ENCODE results near the gene WASF2. TPM values are rescaled to one million over a fixed set of nuclear protein-coding genes. Genes with fewer than 3 reads are reported as not detected.

Gene WASF2
- total RNA-seq, 4 donors from 2014 or later: 74.7 to 107 (median 79.8) TPM

DNA sequence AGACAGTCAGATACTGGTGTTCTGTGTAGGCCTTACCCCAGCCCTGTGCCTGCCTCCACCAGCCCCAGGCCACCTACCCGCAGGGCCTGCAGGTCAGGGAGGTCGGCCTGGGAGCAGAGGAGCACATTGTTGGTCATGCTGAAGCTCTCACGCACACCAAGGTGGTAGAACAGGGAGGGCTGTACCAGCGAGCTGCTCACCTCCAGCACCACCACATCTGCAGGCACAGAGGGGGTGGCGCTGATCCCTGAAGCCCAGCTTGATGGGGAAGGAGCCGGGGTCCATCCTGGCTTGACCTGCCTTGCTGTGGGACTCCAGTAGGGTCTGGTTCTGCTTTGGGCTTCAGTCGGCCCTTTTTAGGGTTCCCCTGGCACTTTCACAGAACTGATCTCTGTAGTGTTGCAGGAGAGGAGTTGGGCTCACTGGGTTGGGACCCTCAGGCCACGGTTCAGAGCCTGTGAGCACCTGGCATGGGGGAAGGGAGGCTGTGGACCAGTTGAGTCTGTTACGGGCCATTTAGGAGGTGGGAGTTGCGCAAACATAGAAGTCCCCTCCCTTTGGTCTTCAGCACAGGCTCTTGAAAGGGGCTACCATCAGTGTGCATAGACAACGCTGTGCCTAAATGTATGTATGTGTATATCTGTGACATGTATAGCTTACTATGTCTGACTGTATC lies 125.1 kb downstream of the WASF2 start:
- Histone ChIP-seq H3K27me3 (no peaks in the 10 kb centered on the region), H3K27ac (peak overlapping the region; percentile 94 to 99 (median 98)), H3K9me3 (no peaks in the 10 kb centered on the region), H3K4me3 (peak overlapping the region; percentile 69 to 91), H3K36me3 (peaks cover 0 to 50% of the 10 kb centered on the region in 2 donors), H3K4me1 (peaks cover 9 to 70% (median 19%) of the 10 kb centered on the region in 3 donors)
- no peak for ATAC-seq
- WGBS, 2 donors (ENCODE audit: low coverage in 1 of 2): no CpG with 5 or more reads among the region's 11 CpGs
- TF ChIP-seq POLR2AphosphoS5 (IDR thresholded peaks at IDR 0.05) (no peak), POLR2A (IDR thresholded peaks at IDR 0.05) (no peak), EP300 (IDR thresholded peaks at IDR 0.05) (no peak)
- TF ChIP-seq, protein P1, sequence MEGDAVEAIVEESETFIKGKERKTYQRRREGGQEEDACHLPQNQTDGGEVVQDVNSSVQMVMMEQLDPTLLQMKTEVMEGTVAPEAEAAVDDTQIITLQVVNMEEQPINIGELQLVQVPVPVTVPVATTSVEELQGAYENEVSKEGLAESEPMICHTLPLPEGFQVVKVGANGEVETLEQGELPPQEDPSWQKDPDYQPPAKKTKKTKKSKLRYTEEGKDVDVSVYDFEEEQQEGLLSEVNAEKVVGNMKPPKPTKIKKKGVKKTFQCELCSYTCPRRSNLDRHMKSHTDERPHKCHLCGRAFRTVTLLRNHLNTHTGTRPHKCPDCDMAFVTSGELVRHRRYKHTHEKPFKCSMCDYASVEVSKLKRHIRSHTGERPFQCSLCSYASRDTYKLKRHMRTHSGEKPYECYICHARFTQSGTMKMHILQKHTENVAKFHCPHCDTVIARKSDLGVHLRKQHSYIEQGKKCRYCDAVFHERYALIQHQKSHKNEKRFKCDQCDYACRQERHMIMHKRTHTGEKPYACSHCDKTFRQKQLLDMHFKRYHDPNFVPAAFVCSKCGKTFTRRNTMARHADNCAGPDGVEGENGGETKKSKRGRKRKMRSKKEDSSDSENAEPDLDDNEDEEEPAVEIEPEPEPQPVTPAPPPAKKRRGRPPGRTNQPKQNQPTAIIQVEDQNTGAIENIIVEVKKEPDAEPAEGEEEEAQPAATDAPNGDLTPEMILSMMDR (IDR thresholded peaks at IDR 0.05): no peak

GRCh38 chr1:27363766-27364695 lies 125.9 kb downstream of the WASF2 start:
- no peak for ATAC-seq
- peak overlapping the region in 1 of 2 donors; percentile 91 for H3K4me3 ChIP-seq

GRCh38 chr1:27361553-27361952 lies 128.4 kb downstream of the WASF2 start:
- Histone ChIP-seq H3K4me1 (peaks cover 2 to 58% (median 12%) of the 10 kb centered on the region in 3 donors), H3K27ac (no peak overlapping the region), H3K36me3 (peaks cover 0 to 83% of the 10 kb centered on the region in 2 donors), H3K27me3 (no peaks in the 10 kb centered on the region), H3K4me3 (no peak overlapping the region), H3K9me3 (no peaks in the 10 kb centered on the region)
- WGBS, 2 donors (ENCODE audit: low coverage in 1 of 2): no CpG with 5 or more reads among the region's 8 CpGs
- TF ChIP-seq EP300 (IDR thresholded peaks at IDR 0.05) (no peak), POLR2AphosphoS5 (IDR thresholded peaks at IDR 0.05) (no peak), POLR2A (IDR thresholded peaks at IDR 0.05) (no peak)
- TF ChIP-seq, protein P1 (IDR thresholded peaks at IDR 0.05): no peak
- no peak for ATAC-seq

More at GRCh38 chr1:27363766-27364695, 125.9 kb downstream of the WASF2 start:
- Histone ChIP-seq H3K4me1 (peaks cover 9 to 67% (median 19%) of the 10 kb centered on the region in 3 donors), H3K27me3 (no peaks in the 10 kb centered on the region), H3K9me3 (no peaks in the 10 kb centered on the region), H3K36me3 (peaks cover 0 to 58% of the 10 kb centered on the region in 2 donors), H3K27ac (peak overlapping the region in 3 of 4 donors; percentile 98 to 99 (median 99))
- WGBS, 2 donors (ENCODE audit: low coverage in 1 of 2): 78% methylated on average over 8 of the region's 26 CpGs; no CpG with 5 or more reads in 1 of the 2 donors
- TF ChIP-seq, protein P1 (IDR thresholded peaks at IDR 0.05): no peak
- no peak for TF ChIP-seq POLR2A (IDR thresholded peaks at IDR 0.05)
- TF ChIP-seq POLR2AphosphoS5 (IDR thresholded peaks at IDR 0.05): no peak
- TF ChIP-seq EP300 (IDR thresholded peaks at IDR 0.05): no peak

GRCh38 chr1:27361044-27361402 lies 128.9 kb downstream of the WASF2 start:
- no peak for ATAC-seq
- 100% methylated on average over 4 of the region's 21 CpGs; no CpG with 5 or more reads in 1 of the 2 donors for WGBS, 2 donors (ENCODE audit: low coverage in 1 of 2)
- H3K36me3 ChIP-seq: peaks cover 0 to 88% of the 10 kb centered on the region in 2 donors

More at GRCh38 chr1:27361044-27361402, 128.9 kb downstream of the WASF2 start:
- H3K27me3 ChIP-seq: no peaks in the 10 kb centered on the region
- no peak overlapping the region for H3K4me3 ChIP-seq
- H3K9me3 ChIP-seq: no peaks in the 10 kb centered on the region
- TF ChIP-seq POLR2AphosphoS5 (IDR thresholded peaks at IDR 0.05) (no peak), POLR2A (IDR thresholded peaks at IDR 0.05) (no peak), EP300 (IDR thresholded peaks at IDR 0.05) (no peak)
- TF ChIP-seq, protein P1 (IDR thresholded peaks at IDR 0.05): no peak
- no peak overlapping the region for H3K27ac ChIP-seq
- peaks cover 2 to 57% (median 12%) of the 10 kb centered on the region in 3 donors for H3K4me1 ChIP-seq
